Measurements from ENCODE around the gene SPTY2D1. TPM values are rescaled to one million over a fixed set of nuclear protein-coding genes. Genes with fewer than 3 reads are reported as not detected.

The SPTY2D1 gene
- total and polyA plus RNA-seq, 2 experiments from 2014 or later = 10.9 to 24.1 TPM

DNA sequence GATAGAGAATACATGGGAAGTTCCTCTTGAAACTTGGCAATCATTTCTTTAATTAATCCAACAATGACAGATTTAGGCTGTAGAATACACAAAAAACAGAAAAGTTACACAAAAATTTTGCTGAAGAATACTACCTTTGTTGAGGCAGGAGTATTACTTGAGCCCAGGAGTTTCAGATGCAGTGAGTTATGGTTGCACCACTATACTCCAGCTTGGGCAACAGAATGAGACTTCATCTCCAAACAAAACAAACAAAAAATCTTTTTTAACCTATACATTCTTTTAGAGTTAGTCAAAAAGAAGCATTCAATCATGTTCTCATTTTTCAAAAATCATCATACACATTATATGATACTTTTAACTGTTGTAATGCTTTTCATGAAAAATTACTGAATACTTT lies 67.7 kb downstream of the SPTY2D1 start:
- Histone ChIP-seq H3K27ac (no peak overlapping the region), H3K36me3 (replicated peaks; ENCODE audit: insufficient read depth, low read depth) (no peaks in the 10 kb centered on the region), H3K27me3 (no peaks in the 10 kb centered on the region), H2AFZ (no peak overlapping the region), H3K9me2 (replicated peaks; ENCODE audit: insufficient read depth) (no peaks in the 10 kb centered on the region), H3K4me1 (ENCODE audit: insufficient read depth) (no peaks in the 10 kb centered on the region), H3K79me2 (no peaks in the 10 kb centered on the region), H3K4me2 (no peak overlapping the region), H3K4me3 (no peak overlapping the region), H4K20me1 (ENCODE audit: insufficient read depth, poor library complexity, severe bottlenecking) (no peaks in the 10 kb centered on the region), H3K9me3 (ENCODE audit: low read depth) (no peaks in the 10 kb centered on the region)
- TF ChIP-seq EZH2phosphoT487 (IDR thresholded peaks at IDR 0.05; ENCODE audit: low read depth, severe bottlenecking, unreplicated experiment) (no peak), EZH2 (IDR thresholded peaks at IDR 0.05; ENCODE audit: borderline replicate concordance) (no peak)
- TF ChIP-seq, protein P1, sequence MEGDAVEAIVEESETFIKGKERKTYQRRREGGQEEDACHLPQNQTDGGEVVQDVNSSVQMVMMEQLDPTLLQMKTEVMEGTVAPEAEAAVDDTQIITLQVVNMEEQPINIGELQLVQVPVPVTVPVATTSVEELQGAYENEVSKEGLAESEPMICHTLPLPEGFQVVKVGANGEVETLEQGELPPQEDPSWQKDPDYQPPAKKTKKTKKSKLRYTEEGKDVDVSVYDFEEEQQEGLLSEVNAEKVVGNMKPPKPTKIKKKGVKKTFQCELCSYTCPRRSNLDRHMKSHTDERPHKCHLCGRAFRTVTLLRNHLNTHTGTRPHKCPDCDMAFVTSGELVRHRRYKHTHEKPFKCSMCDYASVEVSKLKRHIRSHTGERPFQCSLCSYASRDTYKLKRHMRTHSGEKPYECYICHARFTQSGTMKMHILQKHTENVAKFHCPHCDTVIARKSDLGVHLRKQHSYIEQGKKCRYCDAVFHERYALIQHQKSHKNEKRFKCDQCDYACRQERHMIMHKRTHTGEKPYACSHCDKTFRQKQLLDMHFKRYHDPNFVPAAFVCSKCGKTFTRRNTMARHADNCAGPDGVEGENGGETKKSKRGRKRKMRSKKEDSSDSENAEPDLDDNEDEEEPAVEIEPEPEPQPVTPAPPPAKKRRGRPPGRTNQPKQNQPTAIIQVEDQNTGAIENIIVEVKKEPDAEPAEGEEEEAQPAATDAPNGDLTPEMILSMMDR (IDR thresholded peaks at IDR 0.05; ENCODE audit: poor library complexity) = no peak
- no peak for DNase-seq (ENCODE audit: low spot score)

DNA sequence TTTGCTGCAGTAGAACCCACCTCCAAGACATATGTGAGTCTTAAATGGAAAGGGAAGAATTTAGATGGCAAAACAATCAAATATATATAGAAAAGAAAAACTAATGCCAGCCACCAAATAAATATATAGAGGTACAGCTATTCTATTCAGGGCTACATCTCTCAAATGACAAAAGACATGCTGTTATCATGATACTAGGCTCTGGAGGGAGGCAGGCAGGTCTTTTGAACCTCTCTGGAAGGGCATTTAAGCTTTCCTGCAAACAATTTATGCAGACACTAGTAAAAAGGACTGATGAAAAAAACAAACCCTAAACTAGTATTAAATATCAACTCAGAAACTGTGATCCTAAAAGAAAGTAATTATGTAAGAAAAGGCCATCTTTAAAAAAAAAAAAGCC lies 70.0 kb downstream of the SPTY2D1 start:
- Histone ChIP-seq H4K20me1 (ENCODE audit: insufficient read depth, poor library complexity, severe bottlenecking) (no peaks in the 10 kb centered on the region), H3K9me2 (replicated peaks; ENCODE audit: insufficient read depth) (no peaks in the 10 kb centered on the region), H3K4me2 (no peak overlapping the region), H3K79me2 (no peaks in the 10 kb centered on the region), H3K4me1 (ENCODE audit: insufficient read depth) (no peaks in the 10 kb centered on the region), H3K27me3 (no peaks in the 10 kb centered on the region), H2AFZ (no peak overlapping the region), H3K9me3 (ENCODE audit: low read depth) (no peaks in the 10 kb centered on the region), H3K27ac (no peak overlapping the region), H3K36me3 (replicated peaks; ENCODE audit: insufficient read depth, low read depth) (no peaks in the 10 kb centered on the region), H3K4me3 (no peak overlapping the region)
- no peak for DNase-seq (ENCODE audit: low spot score)
- TF ChIP-seq EZH2 (IDR thresholded peaks at IDR 0.05; ENCODE audit: borderline replicate concordance) (no peak), EZH2phosphoT487 (IDR thresholded peaks at IDR 0.05; ENCODE audit: low read depth, severe bottlenecking, unreplicated experiment) (no peak)
- TF ChIP-seq, protein P1 (IDR thresholded peaks at IDR 0.05; ENCODE audit: poor library complexity) = no peak

DNA sequence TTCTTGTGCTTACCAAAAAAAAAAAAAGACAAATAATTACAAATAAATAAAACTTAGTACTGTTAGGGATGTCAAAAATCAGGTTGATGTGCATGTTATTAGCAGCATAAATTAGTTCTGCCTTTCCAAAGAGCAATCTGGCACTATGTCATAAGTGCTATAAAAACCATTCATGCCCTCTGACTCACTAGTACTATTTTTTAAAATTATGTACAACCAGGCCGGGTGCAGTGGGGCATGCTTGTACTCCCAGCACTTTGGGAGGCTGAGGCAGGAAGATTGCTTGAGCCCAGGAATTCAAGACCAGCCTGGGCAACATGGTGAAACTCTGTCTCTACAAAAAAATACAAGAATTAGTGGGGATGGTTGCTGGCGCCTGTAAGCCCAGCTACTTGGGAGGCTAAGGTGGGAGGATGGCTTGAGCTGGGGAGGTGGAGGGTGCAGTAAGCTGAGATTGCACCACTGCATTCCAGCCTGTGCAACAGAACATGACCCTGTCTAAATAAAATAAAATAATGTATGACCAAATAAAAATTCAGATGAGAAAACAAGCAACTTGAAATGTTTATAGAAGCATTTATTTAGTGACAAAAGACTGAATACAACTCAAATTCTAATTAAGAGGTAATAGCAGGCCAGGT lies 70.9 kb downstream of the SPTY2D1 start:
- WGBS (ENCODE audit: low lambda C conversion rate, missing lambda C conversion rate) = 98% methylated on average over 2 of the region's 2 CpGs
- H3K4me2 ChIP-seq = no peak overlapping the region
- H3K9me3 ChIP-seq (ENCODE audit: low read depth) = no peaks in the 10 kb centered on the region
- no peaks in the 10 kb centered on the region for H4K20me1 ChIP-seq (ENCODE audit: insufficient read depth, poor library complexity, severe bottlenecking)
- no peaks in the 10 kb centered on the region for H3K9me2 ChIP-seq (replicated peaks; ENCODE audit: insufficient read depth)
- no peak for DNase-seq (ENCODE audit: low spot score)
- H3K79me2 ChIP-seq = no peaks in the 10 kb centered on the region
- no peaks in the 10 kb centered on the region for H3K4me1 ChIP-seq (ENCODE audit: insufficient read depth)
- no peak overlapping the region for H3K4me3 ChIP-seq
- no peak for TF ChIP-seq EZH2 (IDR thresholded peaks at IDR 0.05; ENCODE audit: borderline replicate concordance)
- TF ChIP-seq, protein P1 (IDR thresholded peaks at IDR 0.05; ENCODE audit: poor library complexity) = no peak
- TF ChIP-seq EZH2phosphoT487 (IDR thresholded peaks at IDR 0.05; ENCODE audit: low read depth, severe bottlenecking, unreplicated experiment) = no peak
- no peaks in the 10 kb centered on the region for H3K27me3 ChIP-seq
- no peak overlapping the region for H3K27ac ChIP-seq
- no peak overlapping the region for H2AFZ ChIP-seq
- no peaks in the 10 kb centered on the region for H3K36me3 ChIP-seq (replicated peaks; ENCODE audit: insufficient read depth, low read depth)

Other genes starting within 250 kb of the SPTY2D1 start
- 380 and 421 TPM in 2 replicates for gene LDHA, start 239.8 kb downstream of the SPTY2D1 start, total RNA-seq
- 727 and 746 TPM in 2 replicates for gene LDHA, start 239.8 kb downstream of the SPTY2D1 start, polyA plus RNA-seq
- 0.57 and 2.6 TPM in 2 replicates for gene LDHC, start 222.0 kb downstream of the SPTY2D1 start, total RNA-seq
- gene LDHC, start 222.0 kb downstream of the SPTY2D1 start, polyA plus RNA-seq = 1.7 and 2.9 TPM in 2 replicates
- gene LDHAL6A, start 178.5 kb downstream of the SPTY2D1 start, total RNA-seq = not detected in 2 replicates
- gene LDHAL6A, start 178.5 kb downstream of the SPTY2D1 start, polyA plus RNA-seq = 0.06 TPM in 1 of 2 replicates, not detected in the other
- gene TSG101, start 107.4 kb downstream of the SPTY2D1 start, total RNA-seq = 78.6 and 136 TPM in 2 replicates
- 105 and 113 TPM in 2 replicates for gene TSG101, start 107.4 kb downstream of the SPTY2D1 start, polyA plus RNA-seq
- 26.0 and 33.0 TPM in 2 replicates for gene UEVLD, start 45.6 kb downstream of the SPTY2D1 start, total RNA-seq
- 11.5 and 11.8 TPM in 2 replicates for gene UEVLD, start 45.6 kb downstream of the SPTY2D1 start, polyA plus RNA-seq
- 1.8 TPM in 1 of 2 replicates, not detected in the other for gene MISFA, start 34.6 kb downstream of the SPTY2D1 start, total RNA-seq
- gene MISFA, start 34.6 kb downstream of the SPTY2D1 start, polyA plus RNA-seq = 2.0 and 3.2 TPM in 2 replicates
- gene TMEM86A, start 64.4 kb upstream of the SPTY2D1 start, total RNA-seq = 1.7 and 2.3 TPM in 2 replicates
- gene TMEM86A, start 64.4 kb upstream of the SPTY2D1 start, polyA plus RNA-seq = 5.0 and 5.2 TPM in 2 replicates
- 0.08 TPM in 1 of 2 replicates, not detected in the other for gene IGSF22, start 91.8 kb upstream of the SPTY2D1 start, total RNA-seq
- gene IGSF22, start 91.8 kb upstream of the SPTY2D1 start, polyA plus RNA-seq = 0.22 TPM in 1 of 2 replicates, not detected in the other
- 0.40 and 0.90 TPM in 2 replicates for gene PTPN5, start 157.5 kb upstream of the SPTY2D1 start, total RNA-seq
- gene PTPN5, start 157.5 kb upstream of the SPTY2D1 start, polyA plus RNA-seq = 0.22 and 0.78 TPM in 2 replicates

Data from hepatocyte (in vitro differentiated cells).